H9 (cell line): Measurements from ENCODE around the gene URI1. TPM values are rescaled to one million over a fixed set of nuclear protein-coding genes. Genes with fewer than 3 reads are reported as not detected.

Experiments used
- DNase-seq: peaks from one replicate; pipeline ENCODE4 v3.0.0-alpha.2; 2017
- H2AFZ ChIP-seq: one replicate; pipeline ENCODE4 v1.6.1; 2013; ENCODE audit warnings: mild to moderate bottlenecking, low read length, control low read depth, moderate library complexity
- H2AK5ac ChIP-seq: 2 replicates; pipeline ENCODE4 v1.6.1; 2013; ENCODE audit warnings: low read length, control low read depth, mixed read lengths; ENCODE audit not compliant: insufficient read length
- H2BK120ac ChIP-seq: one replicate; pipeline ENCODE4 v1.6.1; 2013; ENCODE audit warnings: low read depth, mild to moderate bottlenecking, low read length, control low read depth, inconsistent platforms; ENCODE audit not compliant: poor library complexity, severe bottlenecking
- H2BK12ac ChIP-seq: 2 replicates; pipeline ENCODE4 v1.6.1; 2013; ENCODE audit warnings: low read length, control low read depth, mixed read lengths, low read depth; ENCODE audit not compliant: insufficient read length
- H2BK15ac ChIP-seq: 2 replicates; pipeline ENCODE4 v1.6.1; 2013; ENCODE audit warnings: low read depth, low read length, control low read depth
- H2BK20ac ChIP-seq: one replicate; pipeline ENCODE4 v1.6.1; 2013; ENCODE audit warnings: low read depth, mild to moderate bottlenecking, low read length, control low read depth, inconsistent platforms; ENCODE audit not compliant: poor library complexity, severe bottlenecking
- H2BK5ac ChIP-seq: 2 replicates; pipeline ENCODE4 v1.6.1; 2013; ENCODE audit warnings: low read length, control low read depth, mixed read lengths; ENCODE audit not compliant: insufficient read length
- H3K14ac ChIP-seq: 2 replicates; pipeline ENCODE4 v1.6.1; 2013; ENCODE audit warnings: low read length, control low read depth; ENCODE audit not compliant: insufficient read depth
- H3K18ac ChIP-seq: 2 replicates; pipeline ENCODE4 v1.6.1; 2013; ENCODE audit warnings: low read depth, mild to moderate bottlenecking, mixed read lengths, low read length, control low read depth; ENCODE audit not compliant: insufficient read length
- H3K23ac ChIP-seq: 2 replicates; pipeline ENCODE4 v1.6.1; 2013; ENCODE audit warnings: low read length, control low read depth, mixed read lengths, low read depth; ENCODE audit not compliant: insufficient read length
- H3K23me2 ChIP-seq: 2 replicates; pipeline ENCODE4 v1.6.1; 2013; ENCODE audit warnings: low read depth, mild to moderate bottlenecking, mixed read lengths, low read length, control low read depth; ENCODE audit not compliant: insufficient read length, poor library complexity, severe bottlenecking
- H3K27ac ChIP-seq: 2 replicates; pipeline ENCODE4 v1.5.1; 2013; ENCODE audit warnings: low read length, control low read depth, mixed read lengths, low read depth; ENCODE audit not compliant: insufficient read length
- H3K27me3 ChIP-seq: 2 replicates; pipeline ENCODE4 v1.6.1; 2013; ENCODE audit warnings: low read length, control low read depth, inconsistent platforms; ENCODE audit not compliant: insufficient read depth
- H3K4ac ChIP-seq: 2 replicates; pipeline ENCODE4 v1.6.1; 2013; ENCODE audit warnings: low read depth, mild to moderate bottlenecking, control low read depth, inconsistent platforms, low read length, moderate library complexity
- H3K4me1 ChIP-seq: 2 replicates; pipeline ENCODE4 v1.6.1; 2013; ENCODE audit warnings: low read length, control low read depth, inconsistent platforms; ENCODE audit not compliant: insufficient read depth
- H3K4me2 ChIP-seq: 2 replicates; pipeline ENCODE4 v1.6.1; 2013; ENCODE audit warnings: low read length, control low read depth, mixed read lengths; ENCODE audit not compliant: insufficient read length, insufficient read depth
- H3K56ac ChIP-seq: 2 replicates; pipeline ENCODE4 v1.6.1; 2013; ENCODE audit warnings: low read depth, mild to moderate bottlenecking, mixed read lengths, low read length, control low read depth; ENCODE audit not compliant: insufficient read length
- H3K79me1 ChIP-seq: 2 replicates; pipeline ENCODE4 v1.6.1; 2013; ENCODE audit warnings: low read depth, mild to moderate bottlenecking, moderate library complexity, low read length, control low read depth, inconsistent platforms; ENCODE audit not compliant: insufficient read depth, poor library complexity, severe bottlenecking
- H3K79me2 ChIP-seq: 2 replicates; pipeline ENCODE4 v1.6.1; 2013; ENCODE audit warnings: low read length, control low read depth, inconsistent platforms; ENCODE audit not compliant: insufficient read depth
- H3K9ac ChIP-seq: 2 replicates; pipeline ENCODE4 v1.6.1; 2013; ENCODE audit warnings: low read length, control low read depth, mixed read lengths; ENCODE audit not compliant: insufficient read length; ENCODE audit errors: extremely low read depth
- H3K9me3 ChIP-seq: one replicate; pipeline ENCODE4 v1.6.1; 2013; ENCODE audit warnings: low read depth, low read length, inconsistent platforms; ENCODE audit not compliant: control insufficient read depth
- H3T11ph ChIP-seq: one replicate; pipeline ENCODE4 v1.6.1; 2013; ENCODE audit warnings: mild to moderate bottlenecking, low read length, control low read depth, inconsistent platforms
- H4K20me1 ChIP-seq: one replicate; pipeline ENCODE4 v1.6.1; 2013; ENCODE audit not compliant: control insufficient read depth, insufficient read length, insufficient read depth
- H4K5ac ChIP-seq: 2 replicates; pipeline ENCODE4 v1.6.1; 2013; ENCODE audit warnings: low read depth, mild to moderate bottlenecking, mixed read lengths, low read length, control low read depth; ENCODE audit not compliant: insufficient read length
- H4K8ac ChIP-seq: replicated peaks from 2 replicates; pipeline ENCODE4 v1.6.1; 2013; ENCODE audit warnings: low read length, control low read depth, mixed read lengths, low read depth; ENCODE audit not compliant: insufficient read length
- H4K91ac ChIP-seq: 2 replicates; pipeline ENCODE4 v1.6.1; 2013; ENCODE audit warnings: low read depth, mild to moderate bottlenecking, moderate library complexity, mixed read lengths, low read length, control low read depth; ENCODE audit not compliant: insufficient read length
- H3K27ac Mint-ChIP-seq, 3 experiments: 2 replicates in 2 of 3; 3 replicates in 1 of 3; pipeline ENCODE4 v1.8.0; 2020 to 2021; ENCODE audit warnings: mixed read lengths in 3 of 3, mild to moderate bottlenecking in 1 of 3, moderate library complexity in 1 of 3
- H3K27me3 Mint-ChIP-seq: 2 replicates; pipeline ENCODE4 v1.8.0; 2021; ENCODE audit warnings: low read depth, mild to moderate bottlenecking, moderate library complexity, mixed read lengths
- H3K36me3 Mint-ChIP-seq, 3 experiments: 2 replicates in 2 of 3; 3 replicates in 1 of 3; pipeline ENCODE4 v1.8.0; 2020 to 2021; ENCODE audit warnings: low read depth in 3 of 3, mixed read lengths in 3 of 3; ENCODE audit not compliant: insufficient read depth in 1 of 3
- H3K4me1 Mint-ChIP-seq, 2 experiments: 2 replicates each; pipeline ENCODE4 v1.8.0; 2020; ENCODE audit warnings: mixed read lengths in 2 of 2
- H3K4me3 Mint-ChIP-seq, 2 experiments: 2 replicates in 1 of 2; 3 replicates in 1 of 2; pipeline ENCODE4 v1.8.0; 2020 to 2021; ENCODE audit warnings: mild to moderate bottlenecking in 2 of 2, mixed read lengths in 2 of 2, moderate library complexity in 1 of 2
- H3K9me3 Mint-ChIP-seq, 2 experiments: 2 replicates in 1 of 2; 3 replicates in 1 of 2; pipeline ENCODE4 v1.8.0; 2020; ENCODE audit warnings: mild to moderate bottlenecking in 2 of 2, mixed read lengths in 2 of 2, moderate library complexity in 1 of 2
- WGBS: extraction: QIAGEN DNeasy Blood & Tissue Kit; methylation state at CpG from one replicate; pipeline ENCODE4 v1.1.7; 2013; ENCODE audit warnings: missing lambda C conversion rate, low lambda C conversion rate, mixed read lengths; ENCODE audit not compliant: insufficient read length; ENCODE audit errors: extremely low coverage; 5-methylcytosine and 5-hydroxymethylcytosine counted together
- total RNA-seq: library from RNA; stranded (reverse); gene quantifications from 2 replicates; pipeline ENCODE4 v1.2.1, GENCODE V29; 2021
- TF ChIP-seq, protein P1 (sequence below): fragments of 200-600 bp; sonication (generic); conservative IDR thresholded peaks from 3 replicates; pipeline ENCODE4 v1.8.0; 2021; ENCODE audit warnings: antibody characterized with exemption, mild to moderate bottlenecking

URI1 gene
- total RNA-seq, 1 experiment from 2014 or later: 54.3 TPM

GRCh38 chr19:29946645-29947044, 4.6 kb downstream of the URI1 start:
- DNase-seq: no peak
- H2AFZ ChIP-seq: no peak overlapping the region
- no peak overlapping the region for H2BK12ac ChIP-seq
- H3K79me2 ChIP-seq: peaks cover 40% of the 10 kb centered on the region; the same call in 1 of the 2 replicates
- H3K4ac ChIP-seq: no peak overlapping the region
- H3K9ac ChIP-seq: no peak overlapping the region
- no peak overlapping the region for H4K8ac ChIP-seq
- H2BK20ac ChIP-seq: no peak overlapping the region
- H2BK5ac ChIP-seq: no peak overlapping the region
- no peak overlapping the region for H4K91ac ChIP-seq
- no peaks in the 10 kb centered on the region for H3K79me1 ChIP-seq
- H4K5ac ChIP-seq: no peak overlapping the region
- H3K36me3 Mint-ChIP-seq: peaks cover 12 to 38% (median 34%) of the 10 kb centered on the region in 3 experiments
- TF ChIP-seq, protein P1, sequence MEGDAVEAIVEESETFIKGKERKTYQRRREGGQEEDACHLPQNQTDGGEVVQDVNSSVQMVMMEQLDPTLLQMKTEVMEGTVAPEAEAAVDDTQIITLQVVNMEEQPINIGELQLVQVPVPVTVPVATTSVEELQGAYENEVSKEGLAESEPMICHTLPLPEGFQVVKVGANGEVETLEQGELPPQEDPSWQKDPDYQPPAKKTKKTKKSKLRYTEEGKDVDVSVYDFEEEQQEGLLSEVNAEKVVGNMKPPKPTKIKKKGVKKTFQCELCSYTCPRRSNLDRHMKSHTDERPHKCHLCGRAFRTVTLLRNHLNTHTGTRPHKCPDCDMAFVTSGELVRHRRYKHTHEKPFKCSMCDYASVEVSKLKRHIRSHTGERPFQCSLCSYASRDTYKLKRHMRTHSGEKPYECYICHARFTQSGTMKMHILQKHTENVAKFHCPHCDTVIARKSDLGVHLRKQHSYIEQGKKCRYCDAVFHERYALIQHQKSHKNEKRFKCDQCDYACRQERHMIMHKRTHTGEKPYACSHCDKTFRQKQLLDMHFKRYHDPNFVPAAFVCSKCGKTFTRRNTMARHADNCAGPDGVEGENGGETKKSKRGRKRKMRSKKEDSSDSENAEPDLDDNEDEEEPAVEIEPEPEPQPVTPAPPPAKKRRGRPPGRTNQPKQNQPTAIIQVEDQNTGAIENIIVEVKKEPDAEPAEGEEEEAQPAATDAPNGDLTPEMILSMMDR: no peak
- no peak overlapping the region for H2AK5ac ChIP-seq
- no peak overlapping the region for H2BK15ac ChIP-seq
- no peaks in the 10 kb centered on the region for H3K23me2 ChIP-seq
- no CpG with 5 or more reads among the region's 2 CpGs for WGBS
- no peak overlapping the region for H3K56ac ChIP-seq
- H3K23ac ChIP-seq: no peak overlapping the region
- H2BK120ac ChIP-seq: no peak overlapping the region
- no peaks in the 10 kb centered on the region for H3K27me3 ChIP-seq
- peaks cover 23 to 24% of the 10 kb centered on the region in 2 experiments for H3K4me1 Mint-ChIP-seq
- no peak overlapping the region for H3K4me2 ChIP-seq
- H3K9me3 Mint-ChIP-seq: peaks cover 15 to 19% of the 10 kb centered on the region in 2 experiments; a peak in 4 of 5 replicates
- peaks cover 2% of the 10 kb centered on the region; the same call in 1 of the 2 replicates for H3K27me3 Mint-ChIP-seq
- no peak overlapping the region for H3K18ac ChIP-seq
- H4K20me1 ChIP-seq: no peaks in the 10 kb centered on the region
- no peaks in the 10 kb centered on the region for H3K9me3 ChIP-seq
- no peak overlapping the region for H3K4me3 Mint-ChIP-seq
- no peak overlapping the region for H3K27ac ChIP-seq
- H3K14ac ChIP-seq: no peak overlapping the region
- no peaks in the 10 kb centered on the region; the same call in 1 of the 2 replicates for H3K4me1 ChIP-seq
- 0 out of 7 replicates have a peak overlapping the region, but pooled peaks of 1 of the 3 experiments have one; percentile 15 for H3K27ac Mint-ChIP-seq
- no peak overlapping the region for H3T11ph ChIP-seq
